Uterus (tissue), 2 donors: ENCODE results near the gene ZFAND3.

Experiments used
- POLR2A ChIP-seq, 2 donors: fragments of 450-650 bp; IDR thresholded peaks; one replicate each; pipeline ENCODE4 v1.6.1; 2016; ENCODE audit warnings: antibody characterized with exemption in 2 of 2, mild to moderate bottlenecking in 1 of 2, moderate library complexity in 1 of 2
- TF ChIP-seq, protein P1 (sequence below), 4 experiments: fragments of 200-600 bp in 2 of 4; fragments of 450-650 bp in 2 of 4; sonication (generic) in 2 of 4; IDR thresholded peaks; one replicate each; pipeline ENCODE4 v1.5.1; 2016 to 2019; ENCODE audit warnings: antibody characterized with exemption in 4 of 4, mild to moderate bottlenecking in 2 of 4, moderate library complexity in 1 of 4

DNA sequence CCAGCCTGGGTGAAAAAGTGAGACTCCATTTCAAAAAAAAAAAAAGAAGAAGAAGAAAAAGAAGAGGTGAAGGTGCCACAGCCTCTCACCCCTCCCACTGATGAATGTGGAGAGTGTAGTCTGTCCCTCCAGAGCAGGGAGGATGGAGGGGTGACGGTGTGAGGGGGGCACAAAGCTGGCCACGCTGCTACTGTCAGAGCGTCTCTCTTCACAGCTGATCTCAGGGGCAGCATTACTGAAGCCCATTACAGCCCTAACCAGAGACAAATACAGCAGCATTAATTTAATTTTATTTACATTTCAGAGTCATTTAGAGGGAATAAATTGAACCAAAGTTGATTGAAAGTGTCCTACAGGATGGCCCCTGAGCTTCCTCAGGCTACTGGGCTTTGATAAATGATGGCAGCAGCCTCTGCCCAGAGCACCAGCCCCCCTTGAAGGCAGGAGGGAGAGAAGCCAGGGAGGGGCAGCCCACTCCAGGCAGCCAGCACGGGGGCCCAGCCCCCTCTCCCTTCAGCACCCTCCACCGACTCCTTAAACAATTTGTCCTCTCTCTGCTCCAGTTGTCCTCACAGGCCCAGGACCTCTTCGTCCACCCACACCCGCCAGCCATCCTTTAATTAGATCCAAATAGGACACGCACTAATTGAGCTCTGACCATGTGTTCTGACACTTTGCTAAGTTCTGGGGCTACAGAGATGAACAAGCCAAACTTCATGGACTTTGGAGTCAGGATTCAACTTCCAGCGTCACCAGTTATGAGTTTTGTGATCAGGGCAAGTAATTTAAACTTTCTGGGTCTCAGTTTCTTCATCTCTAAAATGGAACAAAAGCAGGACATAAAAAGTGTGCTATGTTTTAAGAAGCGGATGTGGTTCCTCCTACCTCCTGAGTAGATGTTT lies 18.6 kb upstream of the ZFAND3 start:
- TF ChIP-seq, protein P1, sequence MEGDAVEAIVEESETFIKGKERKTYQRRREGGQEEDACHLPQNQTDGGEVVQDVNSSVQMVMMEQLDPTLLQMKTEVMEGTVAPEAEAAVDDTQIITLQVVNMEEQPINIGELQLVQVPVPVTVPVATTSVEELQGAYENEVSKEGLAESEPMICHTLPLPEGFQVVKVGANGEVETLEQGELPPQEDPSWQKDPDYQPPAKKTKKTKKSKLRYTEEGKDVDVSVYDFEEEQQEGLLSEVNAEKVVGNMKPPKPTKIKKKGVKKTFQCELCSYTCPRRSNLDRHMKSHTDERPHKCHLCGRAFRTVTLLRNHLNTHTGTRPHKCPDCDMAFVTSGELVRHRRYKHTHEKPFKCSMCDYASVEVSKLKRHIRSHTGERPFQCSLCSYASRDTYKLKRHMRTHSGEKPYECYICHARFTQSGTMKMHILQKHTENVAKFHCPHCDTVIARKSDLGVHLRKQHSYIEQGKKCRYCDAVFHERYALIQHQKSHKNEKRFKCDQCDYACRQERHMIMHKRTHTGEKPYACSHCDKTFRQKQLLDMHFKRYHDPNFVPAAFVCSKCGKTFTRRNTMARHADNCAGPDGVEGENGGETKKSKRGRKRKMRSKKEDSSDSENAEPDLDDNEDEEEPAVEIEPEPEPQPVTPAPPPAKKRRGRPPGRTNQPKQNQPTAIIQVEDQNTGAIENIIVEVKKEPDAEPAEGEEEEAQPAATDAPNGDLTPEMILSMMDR (IDR thresholded peaks at IDR 0.05): no peak
- no peak for TF ChIP-seq POLR2A (IDR thresholded peaks at IDR 0.05)
